Measurements from ENCODE around the gene CCDC190.
"Not testable (repeated sequence)": the region's sequence is repeated elsewhere in the genome, so short reads cannot be mapped to it uniquely, and the experiment has no call there.

The CCDC190 gene

DNA sequence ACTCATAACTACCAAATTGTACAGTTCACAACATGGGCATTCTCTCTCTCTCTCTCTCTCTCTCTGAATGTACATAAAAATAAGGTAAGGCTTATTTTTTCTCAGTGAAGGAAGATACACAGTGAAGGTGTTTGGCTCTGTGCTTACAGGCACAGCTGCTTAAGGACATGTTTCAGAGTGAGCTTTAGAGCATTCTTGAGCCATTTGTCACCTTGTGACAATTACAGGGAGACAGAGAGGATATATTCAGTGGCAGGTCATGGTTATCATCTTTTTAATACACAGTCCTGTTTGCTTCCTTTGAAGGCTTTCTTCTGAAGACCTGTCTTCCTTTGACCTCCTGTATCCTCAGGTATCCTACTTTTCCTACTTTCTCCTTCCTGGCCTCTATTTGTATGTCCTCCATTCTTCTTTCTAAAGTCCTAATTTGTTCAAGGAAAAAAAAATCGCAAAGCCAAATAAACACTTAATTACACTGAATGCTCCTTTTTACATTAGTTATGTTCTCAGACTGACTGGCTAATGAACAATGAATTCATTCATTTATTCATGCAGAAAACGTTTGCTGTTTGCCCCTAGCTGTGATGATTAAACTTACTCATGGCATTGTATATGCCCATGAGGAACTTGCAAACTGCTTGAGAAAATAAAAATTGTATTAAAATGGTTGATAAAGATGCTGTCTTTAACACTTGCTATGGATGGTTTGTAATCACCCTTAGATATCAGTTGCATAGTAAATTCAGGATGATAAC is 37.0 kb downstream of the CCDC190 start:
- DNase-seq: no peak

DNA sequence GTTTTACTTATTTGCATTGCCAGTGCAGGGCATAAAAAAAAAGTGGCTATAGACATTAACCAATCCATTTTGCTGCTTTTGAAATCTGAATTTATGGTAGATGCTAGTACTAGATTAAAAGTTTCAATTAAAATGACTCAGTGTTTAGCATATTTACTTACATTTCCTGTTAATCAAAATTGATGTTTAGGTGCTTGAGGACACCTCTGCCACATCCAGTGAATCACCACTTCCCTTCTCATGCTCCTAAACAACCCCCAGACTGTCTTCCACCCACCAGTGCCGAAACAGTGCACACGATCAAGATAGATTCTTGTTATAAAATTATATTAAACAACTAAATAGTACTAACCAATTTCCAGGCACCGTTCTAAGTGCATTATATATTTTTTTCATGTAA is 37.7 kb downstream of the CCDC190 start:
- DNase-seq: no peak

DNA sequence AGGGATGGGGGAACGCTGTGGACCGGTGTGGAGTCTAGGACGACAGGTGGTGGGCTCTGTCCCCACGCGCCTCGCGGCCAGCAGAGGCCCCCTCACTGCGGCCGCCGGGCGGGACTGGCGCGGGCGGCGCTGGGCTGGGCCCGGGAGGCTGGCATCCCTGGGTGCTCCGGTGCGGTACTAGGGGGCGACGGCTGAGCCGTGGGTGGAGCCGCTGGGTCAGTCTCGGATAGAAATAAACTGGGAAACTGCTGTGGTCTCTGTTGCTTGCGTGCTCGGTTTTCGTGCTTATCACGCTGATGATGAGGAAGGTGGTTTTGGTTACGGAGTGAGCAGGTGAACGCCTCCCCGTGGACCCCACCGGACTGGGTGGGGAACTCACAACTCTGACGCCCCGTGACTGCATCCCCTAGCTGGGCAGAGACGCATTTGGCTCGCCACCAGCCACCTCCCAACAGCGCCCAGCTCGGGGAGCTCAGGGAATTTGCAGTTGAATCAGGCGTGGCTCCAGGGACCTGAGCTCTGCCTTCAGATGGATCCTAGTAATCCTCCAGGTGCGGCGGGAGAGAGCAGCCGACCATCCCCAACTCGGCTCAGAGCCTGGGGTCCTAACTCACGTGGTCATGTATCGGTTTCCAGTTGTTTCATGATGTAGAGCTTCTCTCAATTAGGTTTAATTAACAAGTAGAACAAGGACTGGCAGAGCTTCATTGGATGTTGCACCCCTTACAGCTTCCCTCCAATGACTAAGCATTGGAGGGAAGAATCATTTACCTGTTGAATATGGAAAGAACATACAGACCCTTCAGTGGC is 38.4 kb downstream of the CCDC190 start:
- DNase-seq: no peak

DNA sequence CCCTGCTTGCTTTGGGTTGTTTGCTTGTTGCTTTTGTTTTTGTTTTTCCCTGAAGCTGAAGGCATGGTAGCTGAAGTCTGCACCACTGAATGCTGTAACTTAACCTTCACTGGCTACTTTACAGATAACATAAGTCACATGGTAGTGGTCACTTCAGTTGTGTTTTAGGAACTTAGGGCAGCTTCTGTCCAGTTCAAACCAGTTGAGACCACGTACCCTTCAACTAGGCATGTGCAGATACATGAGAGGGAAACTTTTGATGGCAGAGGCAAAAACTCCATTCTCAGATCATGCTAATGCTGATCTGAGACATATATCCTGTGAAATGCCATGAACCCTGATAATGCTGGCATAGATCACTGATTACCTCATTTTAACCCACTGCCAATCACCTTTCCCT is 42.3 kb downstream of the CCDC190 start:
- DNase-seq: not testable (repeated sequence)

DNA sequence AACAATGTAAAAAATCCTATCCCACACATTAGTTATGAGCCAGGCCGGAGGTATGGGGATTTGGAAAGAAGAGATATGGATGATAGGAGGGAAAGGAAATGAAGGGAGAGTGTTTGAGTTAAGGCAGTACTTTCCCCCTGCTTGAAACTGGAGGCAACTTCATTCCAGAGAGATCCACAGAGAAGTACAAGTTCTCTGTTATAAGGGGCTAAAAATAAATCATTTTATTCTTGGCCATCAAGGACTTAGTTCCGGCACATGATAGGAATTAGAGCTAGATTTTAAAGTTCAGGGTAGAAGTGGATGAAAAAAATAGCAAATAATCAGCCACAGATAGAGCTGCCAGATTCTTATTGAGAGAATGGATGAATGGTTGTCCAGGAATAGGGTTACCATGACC is 42.8 kb downstream of the CCDC190 start:
- DNase-seq: not testable (repeated sequence)

DNA sequence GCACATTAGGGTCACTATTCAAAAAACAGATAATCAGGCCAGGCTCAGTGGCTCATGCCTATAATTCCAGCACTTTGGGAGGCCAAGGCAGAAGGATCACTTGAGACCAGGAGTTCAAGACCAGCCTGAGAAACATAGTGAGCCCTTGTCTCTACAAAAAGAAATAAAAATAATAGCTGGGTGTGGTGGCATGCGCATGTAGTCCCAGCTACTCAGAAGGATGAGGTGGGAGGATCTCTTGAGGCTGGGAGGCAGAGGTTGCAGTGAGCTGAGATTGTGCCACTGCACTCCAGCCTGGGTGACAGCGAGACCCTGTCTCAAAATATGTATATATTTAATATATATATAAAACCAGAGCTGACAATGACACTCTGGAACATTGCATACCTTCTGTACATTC is 48.6 kb downstream of the CCDC190 start:
- DNase-seq: not testable (repeated sequence)

DNA sequence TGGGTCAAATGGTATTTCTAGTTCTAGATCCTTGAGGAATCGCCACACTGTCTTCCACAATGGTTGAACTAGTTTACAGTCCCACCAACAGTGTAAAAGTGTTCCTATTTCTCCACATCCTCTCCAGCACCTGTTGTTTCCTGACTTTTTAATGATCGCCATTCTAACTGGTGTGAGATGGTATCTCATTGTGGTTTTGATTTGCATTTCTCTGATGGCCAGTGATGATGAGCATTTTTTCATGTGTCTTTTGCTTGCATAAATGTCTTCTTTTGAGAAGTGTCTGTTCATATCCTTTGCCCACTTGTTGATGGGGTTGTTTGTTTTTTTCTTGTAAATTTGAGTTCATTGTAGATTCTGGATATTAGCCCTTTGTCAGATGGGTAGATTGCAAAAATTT is 53.5 kb downstream of the CCDC190 start:
- not testable (repeated sequence) for DNase-seq

All from NCI-H187 (cell line).